GM19351 (cell line): ENCODE results near the gene S1PR1.
"Not testable (repeated sequence)": the region's sequence is repeated elsewhere in the genome, so short reads cannot be mapped to it uniquely, and the experiment has no call there.

Experiments
- ATAC-seq: cut with Tn5 transposase; IDR thresholded peaks from one replicate; pipeline ENCODE4 v1.9.1; 2021; ENCODE audit warnings: mild to moderate bottlenecking, moderate library complexity; ENCODE audit not compliant: unreplicated experiment

S1PR1 gene

GRCh38 chr1:101219924-101220870 is 16.6 kb upstream of the S1PR1 start:
- ATAC-seq: no peak

GRCh38 chr1:101220906-101221305 is 15.9 kb upstream of the S1PR1 start:
- ATAC-seq: no peak

GRCh38 chr1:101221945-101222429 is 14.8 kb upstream of the S1PR1 start:
- peak; percentile 99 for ATAC-seq

- no peak for ATAC-seq
Measured at GRCh38 chr1:101227837-101228236, 9.0 kb upstream of the S1PR1 start.

GRCh38 chr1:101228424-101229134 is 8.2 kb upstream of the S1PR1 start:
- ATAC-seq: no peak

- not testable (repeated sequence) for ATAC-seq
Measured at GRCh38 chr1:101232182-101232581, 4.6 kb upstream of the S1PR1 start.

- no peak for ATAC-seq
Measured at GRCh38 chr1:101233495-101233894, 3.3 kb upstream of the S1PR1 start.

GRCh38 chr1:101235216-101235695 is 1.6 kb upstream of the S1PR1 start:
- no peak for ATAC-seq

- peak; percentile 43 for ATAC-seq
Measured at GRCh38 chr1:101235696-101236515, 913 bp upstream of the S1PR1 start.

- ATAC-seq: no peak
Measured at GRCh38 chr1:101237229-101237837, 514 bp downstream of the S1PR1 start.

- peak; percentile 21 for ATAC-seq
Measured at GRCh38 chr1:101238031-101238628, 1.3 kb downstream of the S1PR1 start.

- ATAC-seq: peak; percentile 18
Measured at GRCh38 chr1:101238681-101239094, 1.9 kb downstream of the S1PR1 start.

- no peak for ATAC-seq
Measured at GRCh38 chr1:101239095-101240040, 2.5 kb downstream of the S1PR1 start.

- ATAC-seq: no peak
Measured at GRCh38 chr1:101240041-101240430, 3.2 kb downstream of the S1PR1 start.

- ATAC-seq: peak; percentile 40
Measured at GRCh38 chr1:101241485-101242225, 4.8 kb downstream of the S1PR1 start.

GRCh38 chr1:101242324-101243050 is 5.7 kb downstream of the S1PR1 start:
- no peak for ATAC-seq

GRCh38 chr1:101243751-101244150 is 6.9 kb downstream of the S1PR1 start:
- no peak for ATAC-seq
